ENCODE measurements around the gene CD164L2. TPM values are rescaled to one million over a fixed set of nuclear protein-coding genes. Genes with fewer than 3 reads are reported as not detected.

CD164L2 gene
- total RNA-seq, 2 experiments from 2014 or later = not detected

DNA sequence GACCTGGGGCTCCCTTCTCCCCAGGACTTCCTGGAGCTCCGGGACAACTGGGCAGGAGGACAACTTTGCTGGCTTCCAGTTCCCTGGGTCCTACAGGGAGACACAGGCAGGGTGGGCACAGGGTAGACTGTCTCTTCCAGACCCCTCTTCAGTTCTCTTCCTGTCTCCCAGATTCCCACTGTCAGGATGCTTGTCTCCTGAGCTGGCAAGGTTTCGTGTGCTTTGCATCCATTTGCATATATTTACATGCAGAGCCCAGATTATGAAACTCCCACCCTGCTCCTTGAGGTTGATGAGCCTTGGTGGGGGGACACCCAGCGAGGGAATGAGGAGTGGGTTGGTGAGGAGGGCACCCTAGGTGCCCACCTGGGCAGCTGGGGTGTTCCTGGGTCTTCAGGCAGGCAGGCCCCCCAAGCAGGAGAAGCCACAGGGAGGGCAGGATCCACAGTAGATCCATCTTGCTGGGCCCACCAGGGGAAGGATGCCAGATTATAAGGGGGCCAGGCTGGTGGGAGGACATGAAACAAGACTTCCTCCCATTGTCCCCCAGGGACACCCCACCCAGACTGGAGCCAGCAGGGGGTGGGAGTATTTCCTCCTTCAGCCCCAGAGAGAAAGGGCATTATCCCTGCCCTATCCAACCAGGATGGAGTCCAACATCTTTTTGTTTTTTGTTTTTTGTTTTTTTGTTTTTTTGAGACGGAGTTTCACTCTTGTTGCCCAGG, 8.6 kb downstream of the CD164L2 start, which contains the start of gene FCN3:
Gene FCN3, minus strand, starts transcription at position 463 of the 725 bp plus-strand sequence. Its CDS starts 6 bp downstream, at position 457.
- TF ChIP-seq CTCF (IDR thresholded peaks at IDR 0.05) = no peak
- Mint-ChIP-seq H3K27me3 (no peaks in the 10 kb centered on the region), H3K27ac (no peak within 1 kb of the TSS), H3K9me3 (no peaks in the 10 kb centered on the region), H3K4me3 (no peak within 1 kb of the TSS), H3K36me3 (ENCODE audit: low read depth) (no peaks in the 10 kb centered on the region), H3K4me1 (ENCODE audit: low read depth) (peaks cover 4% of the 10 kb centered on the region)
- intact Hi-C loops (cut with DNase I, micrococcal nuclease) = no loop called here
- H3K9me3 ChIP-seq (ENCODE audit: control insufficient read depth in 1 of 2, insufficient read depth in 1 of 2, low read length in 2 of 2) = no peaks in the 10 kb centered on the region
- ATAC-seq (ENCODE audit: poor library complexity) = no peak
- no peak within 1 kb of the TSS for H3K27ac ChIP-seq (ENCODE audit: low read depth in 1 of 2, low read length in 2 of 2)
- H3K4me3 ChIP-seq (ENCODE audit: low read length) = no peak within 1 kb of the TSS
- no peaks in the 10 kb centered on the region for H3K27me3 ChIP-seq (ENCODE audit: control insufficient read depth in 1 of 2, insufficient read depth in 2 of 2, low read length in 2 of 2)
- peaks cover 3% of the 10 kb centered on the region for H3K4me1 ChIP-seq (ENCODE audit: insufficient read depth, low read length)
- DNase-seq = no peak
- POLR2A ChIA-PET = interaction anchor here (1.6 kb wide), 1 partner anchor 8 kb away, joined by 5 read pairs; no protein-coding TSS in a partner anchor
- H3K36me3 ChIP-seq (ENCODE audit: insufficient read depth, low read length) = no peaks in the 10 kb centered on the region
- CTCF ChIA-PET = no interaction called here

- Mint-ChIP-seq H3K36me3 (ENCODE audit: low read depth) (no peaks in the 10 kb centered on the region), H3K27me3 (no peaks in the 10 kb centered on the region), H3K4me1 (ENCODE audit: low read depth) (peaks cover 13% of the 10 kb centered on the region), H3K9me3 (no peaks in the 10 kb centered on the region), H3K27ac (no peak overlapping the region), H3K4me3 (no peak overlapping the region)
- Histone ChIP-seq H3K36me3 (ENCODE audit: insufficient read depth, low read length) (no peaks in the 10 kb centered on the region), H3K27ac (ENCODE audit: low read depth in 1 of 2, low read length in 2 of 2) (no peak overlapping the region), H3K4me3 (ENCODE audit: low read length) (no peak overlapping the region), H3K9me3 (ENCODE audit: control insufficient read depth in 1 of 2, insufficient read depth in 1 of 2, low read length in 2 of 2) (no peaks in the 10 kb centered on the region), H3K27me3 (ENCODE audit: control insufficient read depth in 1 of 2, insufficient read depth in 2 of 2, low read length in 2 of 2) (no peaks in the 10 kb centered on the region), H3K4me1 (ENCODE audit: insufficient read depth, low read length) (peaks cover 10% of the 10 kb centered on the region)
- intact Hi-C loops (cut with DNase I, micrococcal nuclease) = no loop called here
- DNase-seq (no peak), ATAC-seq (ENCODE audit: poor library complexity) (no peak)
- POLR2A ChIA-PET = interaction anchor here (0.6 kb wide), 1 partner anchor 301 kb away, joined by 3 read pairs; no protein-coding TSS in a partner anchor
- TF ChIP-seq CTCF (IDR thresholded peaks at IDR 0.05) = no peak
- CTCF ChIA-PET = interaction anchor here (0.5 to 0.8 kb wide), 2 partner anchors 15 kb away, joined by 3 read pairs; no protein-coding TSS in a partner anchor
These were observed 10.1 kb downstream of the CD164L2 start for GRCh38 chr1:27372808-27373690.

DNA sequence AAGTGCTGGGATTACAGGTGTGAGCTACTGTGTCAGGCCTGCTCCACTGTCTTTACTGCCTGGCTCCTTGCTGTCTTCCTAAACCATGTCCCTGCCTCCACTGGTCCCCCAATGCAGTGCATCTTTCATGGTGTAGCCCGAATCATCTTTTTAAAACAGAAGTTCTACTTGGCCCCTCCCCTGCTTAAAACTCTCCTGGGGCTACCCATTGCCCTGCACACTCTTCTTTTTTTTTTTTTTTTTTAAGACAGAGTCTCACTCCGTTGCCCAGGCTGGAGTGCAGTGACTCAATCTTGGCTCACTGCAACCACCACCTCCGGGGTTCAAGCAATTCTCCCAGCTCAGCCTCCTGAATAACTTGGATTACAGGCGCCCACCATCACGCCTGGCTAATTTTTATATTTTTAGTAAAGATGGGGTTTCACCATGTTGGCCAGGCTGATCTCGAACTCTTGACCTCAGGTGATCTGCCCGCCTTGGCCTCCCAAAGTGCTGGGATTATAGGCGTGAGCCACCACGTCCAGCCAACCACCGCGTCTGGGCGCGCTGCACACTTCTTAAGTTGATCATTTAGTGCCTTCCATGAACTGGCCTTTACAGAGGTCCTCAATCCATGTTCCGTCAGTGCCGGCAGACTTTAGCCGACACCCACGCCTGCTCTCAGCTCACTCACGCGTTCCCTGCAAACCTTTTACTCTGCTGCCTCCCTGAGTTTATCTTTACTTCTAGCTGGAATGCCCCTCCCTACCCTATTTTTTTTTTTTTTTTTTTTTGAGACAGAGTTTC, 10.9 kb downstream of the CD164L2 start:
- peaks cover 19% of the 10 kb centered on the region for H3K4me1 Mint-ChIP-seq (ENCODE audit: low read depth)
- H3K4me3 Mint-ChIP-seq = no peak overlapping the region
- H3K27me3 Mint-ChIP-seq = no peaks in the 10 kb centered on the region
- no peak for ATAC-seq (ENCODE audit: poor library complexity)
- no peaks in the 10 kb centered on the region for H3K9me3 Mint-ChIP-seq
- peaks cover 17% of the 10 kb centered on the region for H3K4me1 ChIP-seq (ENCODE audit: insufficient read depth, low read length)
- H3K36me3 Mint-ChIP-seq (ENCODE audit: low read depth) = no peaks in the 10 kb centered on the region
- intact Hi-C loops (cut with DNase I, micrococcal nuclease) = no loop called here
- DNase-seq = no peak
- ChIA-PET CTCF (interaction anchor here (0.5 to 1.3 kb wide), 3 partner anchors 14 to 39 kb away, joined by 3 read pairs; no protein-coding TSS in a partner anchor), POLR2A (interaction anchor here (0.6 kb wide), 1 partner anchor 301 kb away, joined by 3 read pairs; no protein-coding TSS in a partner anchor)
- H3K27me3 ChIP-seq (ENCODE audit: control insufficient read depth in 1 of 2, insufficient read depth in 2 of 2, low read length in 2 of 2) = no peaks in the 10 kb centered on the region
- H3K27ac Mint-ChIP-seq = no peak overlapping the region
- H3K36me3 ChIP-seq (ENCODE audit: insufficient read depth, low read length) = no peaks in the 10 kb centered on the region
- H3K27ac ChIP-seq (ENCODE audit: low read depth in 1 of 2, low read length in 2 of 2) = no peak overlapping the region
- H3K9me3 ChIP-seq (ENCODE audit: control insufficient read depth in 1 of 2, insufficient read depth in 1 of 2, low read length in 2 of 2) = no peaks in the 10 kb centered on the region
- TF ChIP-seq CTCF (IDR thresholded peaks at IDR 0.05) = no peak
- no peak overlapping the region for H3K4me3 ChIP-seq (ENCODE audit: low read length)
